GM18517 (cell line): Measurements from ENCODE around the gene GNAT1.
"Not testable (repeated sequence)": the region's sequence is repeated elsewhere in the genome, so short reads cannot be mapped to it uniquely, and the experiment has no call there.

ENCODE experiments used
- ATAC-seq: cut with Tn5 transposase; IDR thresholded peaks from one replicate; pipeline ENCODE4 v1.9.1; 2021; ENCODE audit warnings: mild to moderate bottlenecking, moderate library complexity; ENCODE audit not compliant: unreplicated experiment

The GNAT1 gene

GRCh38 chr3:50217681-50218080, 26.3 kb downstream of the GNAT1 start:
- ATAC-seq, result no peak

GRCh38 chr3:50218448-50218847, 27.0 kb downstream of the GNAT1 start:
- ATAC-seq, result no peak

GRCh38 chr3:50219285-50219684, 27.9 kb downstream of the GNAT1 start:
- ATAC-seq, result no peak

- no peak for ATAC-seq
Measured at GRCh38 chr3:50220109-50220508, 28.7 kb downstream of the GNAT1 start.

GRCh38 chr3:50221051-50221410, 29.6 kb downstream of the GNAT1 start:
- ATAC-seq, result no peak

GRCh38 chr3:50221411-50222168, 30.2 kb downstream of the GNAT1 start:
- ATAC-seq, result no peak

GRCh38 chr3:50222169-50222528, 30.7 kb downstream of the GNAT1 start:
- ATAC-seq, result no peak

- ATAC-seq, result no peak
Measured at GRCh38 chr3:50224639-50225038, 33.2 kb downstream of the GNAT1 start.

GRCh38 chr3:50226888-50227389, 35.5 kb downstream of the GNAT1 start:
- ATAC-seq, result peak; percentile 21

GRCh38 chr3:50227390-50228183, 36.2 kb downstream of the GNAT1 start:
- peak; percentile 64 for ATAC-seq

- ATAC-seq, result not testable (repeated sequence)
Measured at GRCh38 chr3:50228184-50228763, 36.9 kb downstream of the GNAT1 start.

GRCh38 chr3:50229490-50229889, 38.1 kb downstream of the GNAT1 start:
- ATAC-seq, result no peak

- ATAC-seq, result no peak
Measured at GRCh38 chr3:50230104-50230793, 38.8 kb downstream of the GNAT1 start.

- no peak for ATAC-seq
Measured at GRCh38 chr3:50230794-50231125, 39.4 kb downstream of the GNAT1 start.

- no peak for ATAC-seq
Measured at GRCh38 chr3:50231581-50231980, 40.2 kb downstream of the GNAT1 start.

- no peak for ATAC-seq
Measured at GRCh38 chr3:50232303-50232702, 40.9 kb downstream of the GNAT1 start.

- no peak for ATAC-seq
Measured at GRCh38 chr3:50233176-50233575, 41.8 kb downstream of the GNAT1 start.

GRCh38 chr3:50235716-50236483, 44.5 kb downstream of the GNAT1 start, which contains the start of gene GNAI2:
Gene GNAI2 (plus strand): TSS chr3:50236204. CDS start chr3:50236336, 132 bp downstream.
- peak; percentile 93 for ATAC-seq

- ATAC-seq, result no peak
Measured at GRCh38 chr3:50236484-50237132, 45.2 kb downstream of the GNAT1 start.

- ATAC-seq, result no peak
Measured at GRCh38 chr3:50237133-50237651, 45.8 kb downstream of the GNAT1 start.
